ENCODE results near the gene MYH2. TPM values are rescaled to one million over a fixed set of nuclear protein-coding genes. Genes with fewer than 3 reads are reported as not detected.

MYH2 gene
- total RNA-seq, 1 donor from 2014 or later: not detected

- no peak overlapping the region for H3K27ac Mint-ChIP-seq
- ATAC-seq (ENCODE audit: low read depth) (no peak), DNase-seq (no peak)
- POLR2A ChIA-PET: no interaction called here
- no peaks in the 10 kb centered on the region for H3K36me3 Mint-ChIP-seq (ENCODE audit: low read depth)
- CTCF ChIA-PET: no interaction called here
- no peak overlapping the region for H3K4me3 Mint-ChIP-seq
- TF ChIP-seq CTCF (IDR thresholded peaks at IDR 0.05): no peak
- peaks cover 23% of the 10 kb centered on the region for H3K9me3 Mint-ChIP-seq
- H3K27me3 Mint-ChIP-seq: peaks cover 6% of the 10 kb centered on the region
- intact Hi-C loops (cut with micrococcal nuclease): no loop called here
- no peaks in the 10 kb centered on the region for H3K4me1 Mint-ChIP-seq
Measured at GRCh38 chr17:10492004-10492403, 57.5 kb downstream of the MYH2 start.

DNA sequence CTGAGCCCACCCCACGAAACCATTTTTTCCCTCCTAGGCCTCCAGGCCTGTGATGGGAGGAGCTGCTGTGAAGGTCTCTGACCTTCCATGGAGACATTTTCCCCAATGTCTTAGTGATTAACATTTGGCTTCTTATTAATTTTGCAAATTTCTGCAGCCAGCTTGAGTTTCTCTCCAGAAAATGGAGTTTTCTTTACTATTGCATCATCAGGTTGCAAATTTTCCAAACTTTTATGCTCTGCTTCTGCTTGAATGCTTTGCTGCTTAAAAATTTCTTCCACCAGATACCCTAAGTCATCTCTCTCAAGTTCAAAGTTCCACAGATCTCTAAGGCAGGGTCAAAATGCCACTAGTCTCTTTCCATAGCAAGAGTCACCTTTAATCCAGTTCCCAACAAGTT, 67.2 kb downstream of the MYH2 start:
- intact Hi-C loops (cut with micrococcal nuclease): no loop called here

GRCh38 chr17:10477701-10478100, 71.8 kb downstream of the MYH2 start:
- no peaks in the 10 kb centered on the region for H3K36me3 Mint-ChIP-seq (ENCODE audit: low read depth)
- intact Hi-C loops (cut with micrococcal nuclease): no loop called here
- DNase-seq: no peak
- H3K9me3 Mint-ChIP-seq: peaks cover 7% of the 10 kb centered on the region
- H3K4me1 Mint-ChIP-seq: no peaks in the 10 kb centered on the region
- ChIA-PET CTCF (no interaction called here), POLR2A (no interaction called here)
- H3K4me3 Mint-ChIP-seq: no peak overlapping the region
- H3K27ac Mint-ChIP-seq: no peak overlapping the region
- no peak for ATAC-seq (ENCODE audit: low read depth)
- TF ChIP-seq CTCF (IDR thresholded peaks at IDR 0.05): no peak
- no peaks in the 10 kb centered on the region for H3K27me3 Mint-ChIP-seq

More for the DNA sequence above, 67.2 kb downstream of the MYH2 start:
- H3K4me1 Mint-ChIP-seq: no peaks in the 10 kb centered on the region
- peaks cover 36% of the 10 kb centered on the region for H3K9me3 Mint-ChIP-seq
- H3K27me3 Mint-ChIP-seq: no peaks in the 10 kb centered on the region
- no peak for TF ChIP-seq CTCF (IDR thresholded peaks at IDR 0.05)
- H3K36me3 Mint-ChIP-seq (ENCODE audit: low read depth): no peaks in the 10 kb centered on the region
- ChIA-PET CTCF (no interaction called here), POLR2A (no interaction called here)
- DNase-seq (no peak), ATAC-seq (ENCODE audit: low read depth) (no peak)
- no peak overlapping the region for H3K4me3 Mint-ChIP-seq
- no peak overlapping the region for H3K27ac Mint-ChIP-seq

GRCh38 chr17:10474536-10474935, 74.9 kb downstream of the MYH2 start:
- ChIA-PET POLR2A (no interaction called here), CTCF (interaction anchor here (0.6 kb wide), 1 partner anchor 44 kb away, joined by 3 read pairs; no protein-coding TSS in a partner anchor)
- DNase-seq: no peak
- no peak for TF ChIP-seq CTCF (IDR thresholded peaks at IDR 0.05)
- intact Hi-C loops (cut with micrococcal nuclease): no loop called here
- H3K4me1 Mint-ChIP-seq: no peaks in the 10 kb centered on the region
- ATAC-seq (ENCODE audit: low read depth): no peak
- no peaks in the 10 kb centered on the region for H3K36me3 Mint-ChIP-seq (ENCODE audit: low read depth)
- no peak overlapping the region for H3K27ac Mint-ChIP-seq
- no peaks in the 10 kb centered on the region for H3K27me3 Mint-ChIP-seq
- H3K9me3 Mint-ChIP-seq: no peaks in the 10 kb centered on the region
- no peak overlapping the region for H3K4me3 Mint-ChIP-seq

DNA sequence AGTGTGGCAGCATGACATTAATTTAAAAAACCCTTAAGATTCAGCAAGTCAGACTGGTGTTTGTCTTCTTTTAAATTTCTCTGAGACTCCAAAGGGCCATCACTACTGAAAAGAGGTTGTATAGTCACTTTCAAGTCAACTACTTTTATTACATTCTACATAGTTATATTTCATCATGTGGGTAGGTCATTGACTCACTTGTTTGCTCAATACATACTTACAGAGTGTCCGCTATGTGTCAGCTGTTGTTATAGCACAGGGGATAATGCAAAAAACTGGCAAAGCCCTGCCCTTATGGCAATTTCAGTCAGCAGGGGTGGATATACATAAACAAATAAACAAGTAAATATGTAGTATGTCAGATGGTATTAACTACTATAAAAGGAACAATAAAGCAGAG, 77.6 kb downstream of the MYH2 start:
- H3K27me3 Mint-ChIP-seq: peaks cover 1% of the 10 kb centered on the region
- H3K36me3 Mint-ChIP-seq (ENCODE audit: low read depth): no peaks in the 10 kb centered on the region
- H3K4me1 Mint-ChIP-seq: no peaks in the 10 kb centered on the region
- no peak for TF ChIP-seq CTCF (IDR thresholded peaks at IDR 0.05)
- ATAC-seq (ENCODE audit: low read depth) (no peak), DNase-seq (no peak)
- ChIA-PET POLR2A (no interaction called here), CTCF (no interaction called here)
- H3K27ac Mint-ChIP-seq: no peak overlapping the region
- H3K9me3 Mint-ChIP-seq: no peaks in the 10 kb centered on the region
- intact Hi-C loops (cut with micrococcal nuclease): no loop called here
- H3K4me3 Mint-ChIP-seq: no peak overlapping the region

Other genes with a start within 250 kb of the MYH2 start
- not detected in 2 replicates for gene MYH13, start 176.7 kb downstream of the MYH2 start, total RNA-seq
- gene MYH8, start 127.7 kb downstream of the MYH2 start, total RNA-seq: not detected in 2 replicates
- not detected in 2 replicates for gene MYH4, start 80.1 kb downstream of the MYH2 start, total RNA-seq
- gene MYH1, start 31.1 kb downstream of the MYH2 start, total RNA-seq: not detected in 2 replicates
- gene MYH3, start 107.7 kb upstream of the MYH2 start, total RNA-seq: 5.8 and 5.9 TPM in 2 replicates
- 27.9 and 33.3 TPM in 2 replicates for gene SCO1, start 147.9 kb upstream of the MYH2 start, total RNA-seq
- 14.1 and 14.8 TPM in 2 replicates for gene ADPRM, start 147.9 kb upstream of the MYH2 start, total RNA-seq
- 1.6 and 2.4 TPM in 2 replicates for gene TMEM220, start 180.4 kb upstream of the MYH2 start, total RNA-seq